K562 (cell line): Measurements from ENCODE around the gene HELT. TPM values are rescaled to one million over a fixed set of nuclear protein-coding genes. Genes with fewer than 3 reads are reported as not detected.

Experiments used
- ATAC-seq: fragments of 200-7000 bp; cut with Tn5 transposase; 3 replicates; pipeline ENCODE4 v1.9.1; 2020; ENCODE audit warnings: moderate library complexity
- BruUV-seq: library from RNA; stranded (reverse); fragments of 400-500 nt; replicated peaks from 2 replicates; lab custom pipeline; 2021; lab: Mats Ljungman, UMichigan
- CTCF ChIA-PET: fragments of 300-600 bp; formaldehyde crosslinking; extraction: SDS; loops from one replicate; lab custom pipeline; 2021; ENCODE audit warnings: low intra/inter-chr PET ratio; lab: Yijun Ruan, JAX
- POLR2A ChIA-PET: fragments of 300-600, 350-650 bp; sonication (Branson Sonifier 250); formaldehyde crosslinking; extraction: SDS; loops from one replicate; lab custom pipeline; 2021; ENCODE audit warnings: antibody characterized with exemption, inconsistent platforms; lab: Yijun Ruan, JAX
- DNase-seq, 4 experiments: peaks; one replicate each; pipeline versions ENCODE4 v3.0.0 to v3.0.0-alpha.2; 2011 to 2018; ENCODE audit warnings: low spot score in 3 of 4, mixed read lengths in 3 of 4; ENCODE audit errors: extremely low read depth in 1 of 4
- FAIRE-seq: peaks from 2 replicates; lab custom pipeline; 2011; peaks lifted over from hg19 to GRCh38; lab: Jason Lieb, UNC
- H2AFZ ChIP-seq: 2 replicates; pipeline ENCODE4 v1.6.0; 2011; ENCODE audit warnings: low read depth, low read length, control low read depth, inconsistent platforms
- H3K27ac ChIP-seq: fragments of 200-600 bp; 3 replicates; pipeline ENCODE4 v1.8.0; 2011; ENCODE audit warnings: low read depth, mild to moderate bottlenecking, control low read depth, inconsistent platforms, low read length, moderate library complexity, mixed read lengths; ENCODE audit errors: extremely low read depth
- H3K27me3 ChIP-seq, 2 experiments: fragments of 300-600 bp in 1 of 2; 2 replicates in 1 of 2; 3 replicates in 1 of 2; pipeline versions ENCODE4 v1.6.0 to v1.8.0; 2011; ENCODE audit warnings: inconsistent platforms in 2 of 2, low read length in 2 of 2, mild to moderate bottlenecking in 1 of 2, mixed read lengths in 1 of 2, moderate library complexity in 1 of 2; ENCODE audit not compliant: control insufficient read depth in 2 of 2, insufficient read depth in 2 of 2
- H3K36me3 ChIP-seq: fragments of 300-600 bp; 3 replicates; pipeline ENCODE4 v1.8.0; 2011; ENCODE audit warnings: mild to moderate bottlenecking, low read length, inconsistent platforms; ENCODE audit not compliant: control insufficient read depth, insufficient read depth
- H3K4me1 ChIP-seq, 2 experiments: fragments of 200-600 bp in 1 of 2; replicated peaks in 1 of 2; 2 replicates in 1 of 2; 3 replicates in 1 of 2; pipeline versions ENCODE4 v1.5.1 to v1.8.0; 2011; ENCODE audit warnings: inconsistent platforms in 2 of 2, low read length in 2 of 2, mild to moderate bottlenecking in 1 of 2, mixed read lengths in 1 of 2, moderate library complexity in 1 of 2; ENCODE audit not compliant: control insufficient read depth in 2 of 2, insufficient read depth in 2 of 2
- H3K4me2 ChIP-seq: 2 replicates; pipeline ENCODE4 v1.6.1; 2011; ENCODE audit warnings: low read length, control low read depth, inconsistent platforms, mixed read lengths; ENCODE audit not compliant: insufficient read depth
- H3K4me3 ChIP-seq: fragments of 200-600 bp; sonication (generic), shearing (Covaris generic); 2 replicates; pipeline ENCODE4 v1.5.1; 2016; ENCODE audit warnings: control low read depth, inconsistent platforms
- H3K79me2 ChIP-seq: fragments of 200-600 bp; 3 replicates; pipeline ENCODE4 v1.8.0; 2011; ENCODE audit warnings: low read length, inconsistent platforms; ENCODE audit not compliant: control insufficient read depth, insufficient read depth
- H3K9ac ChIP-seq, 2 experiments: 2 replicates each; pipeline versions ENCODE4 v1.6.0 to v1.6.1; 2011; ENCODE audit warnings: low read depth in 2 of 2, low read length in 2 of 2, control low read depth in 1 of 2, inconsistent platforms in 1 of 2, mild to moderate bottlenecking in 1 of 2, mixed read lengths in 1 of 2; ENCODE audit not compliant: insufficient read depth in 1 of 2
- H3K9me1 ChIP-seq: one replicate; pipeline ENCODE4 v1.6.0; 2011; ENCODE audit warnings: inconsistent platforms, mild to moderate bottlenecking, low read length, moderate library complexity; ENCODE audit not compliant: control insufficient read depth, insufficient read depth
- H3K9me3 ChIP-seq: replicated peaks from 2 replicates; pipeline ENCODE4 v1.5.1; 2011; ENCODE audit warnings: low read depth, low read length, inconsistent platforms; ENCODE audit not compliant: control insufficient read depth, insufficient read depth
- H4K20me1 ChIP-seq: replicated peaks from 2 replicates; pipeline ENCODE4 v1.6.1; 2011; ENCODE audit warnings: low read length, inconsistent platforms, mixed read lengths; ENCODE audit not compliant: control insufficient read depth, insufficient read depth
- ETV1 ChIP-seq: fragments of 450-650 bp; conservative IDR thresholded peaks from 2 replicates; pipeline ENCODE4 v1.6.1; 2016; ENCODE audit warnings: missing genetic modification characterization, control low read depth, low read depth, missing compliant biosample characterization
- FOXA3 ChIP-seq, 2 experiments: fragments of 450-650 bp in 1 of 2; sonication (generic) in 1 of 2; formaldehyde crosslinking; IDR thresholded peaks in 1 of 2; conservative IDR thresholded peaks in 1 of 2; 2 replicates each; pipeline versions ENCODE4 v1.4.0 to v1.8.0; 2020 to 2022; ENCODE audit warnings: mild to moderate bottlenecking in 2 of 2, missing genetic modification reagents in 1 of 2
- HMG20B ChIP-seq: fragments of 250-450 bp; sonication (Bioruptor Pico); IDR thresholded peaks from 2 replicates; pipeline ENCODE4 v1.5.0; 2021; ENCODE audit warnings: mild to moderate bottlenecking
- MCM3 ChIP-seq: fragments of 450-650 bp; IDR thresholded peaks from 2 replicates; pipeline ENCODE4 v1.6.1; 2016
- TEAD2 ChIP-seq: fragments of 450-650 bp; IDR thresholded peaks from 2 replicates; pipeline ENCODE4 v1.6.1; 2016; ENCODE audit warnings: missing genetic modification characterization, control low read depth, missing compliant biosample characterization
- ZBTB5 ChIP-seq: fragments of 450-650 bp; IDR thresholded peaks from 2 replicates; pipeline ENCODE4 v1.6.1; 2017; ENCODE audit warnings: antibody characterized with exemption
- ZNF133 ChIP-seq: fragments of 250-450 bp; sonication (Bioruptor Pico); IDR thresholded peaks from 2 replicates; pipeline ENCODE4 v1.4.0; 2020; ENCODE audit warnings: mild to moderate bottlenecking
- ZNF512 ChIP-seq: IDR thresholded peaks from 2 replicates; pipeline ENCODE4 v1.6.1; 2016; ENCODE audit warnings: missing genetic modification characterization, missing compliant biosample characterization
- WGBS: fragments of 100-300 bp; shearing (Covaris generic); methylation state at CpG from one replicate; pipeline ENCODE4 v1.1.6; 2016; ENCODE audit warnings: low coverage, mixed read lengths; ENCODE audit not compliant: insufficient coverage; ENCODE audit errors: missing lambda C conversion rate; 5-methylcytosine and 5-hydroxymethylcytosine counted together
- in situ Hi-C: fragments of 300-500 bp; cut with MboI; formaldehyde crosslinking; loops from 4 replicates; pipeline ENCODE4 v1.15.0; 2018; ENCODE audit warnings: inconsistent platforms, mixed read lengths
- intact Hi-C: fragments of 100-400 bp; cut with micrococcal nuclease; formaldehyde crosslinking; loops from 2 replicates; pipeline ENCODE4 v1.14.2; 2022
- polyA plus RNA-seq, 8 experiments: library from polyadenylated mRNA; depleted of rRNA in 4 of 8; stranded (reverse) in 5 of 8; unstranded in 3 of 8; fragments of >200 nt; fragmentation: Nextera tagmentation in 2 of 8; fragmentation: Illumina TruSeq in 1 of 8; extraction: Ambion mirVana in 2 of 8; extraction: Trizol in 1 of 8; gene quantifications; 2 replicates each; pipeline versions ENCODE4 v1.2.1 to v1.2.3, GENCODE V29; 2011 to 2014; ENCODE audit warnings: inconsistent platforms in 1 of 8, missing spikeins in 1 of 8
- total RNA-seq, 7 experiments: library from RNA; depleted of rRNA in 6 of 7; stranded (reverse); fragments of >200 nt in 6 of 7; fragmentation: Illumina TruSeq in 2 of 7; extraction: Trizol in 2 of 7; gene quantifications; 2 replicates each; pipeline versions ENCODE4 v1.2.1 to v1.2.3, GENCODE V29; 2011 to 2021; ENCODE audit warnings: low replicate concordance in 1 of 7

The HELT gene
- total and polyA plus RNA-seq, 9 of the 15 experiments (the other 6 are each of a cell fraction or from before 2014, with no cell fraction given), result not detected

- TF ChIP-seq ZBTB5, result no peak
- no peak for TF ChIP-seq ETV1 (tag)
- TF ChIP-seq ZNF133, result no peak
- TF ChIP-seq HMG20B, result no peak
Observed at GRCh38 chr4:184979461-184980124, 38.7 kb upstream of the HELT start (continued).

GRCh38 chr4:184980261-184980660 is 38.0 kb upstream of the HELT start:
- ATAC-seq (no peak), FAIRE-seq (no peak), DNase-seq (no peak)
- Histone ChIP-seq H3K27ac (no peak overlapping the region), H3K27me3 (peaks cover 16 to 35% of the 10 kb centered on the region in 2 experiments), H2AFZ (no peak overlapping the region), H3K9ac (no peak overlapping the region), H3K9me3 (no peaks in the 10 kb centered on the region), H3K4me2 (no peak overlapping the region; the same call in 1 of the 2 replicates), H3K4me3 (no peak overlapping the region), H3K79me2 (no peaks in the 10 kb centered on the region), H3K4me1 (peaks cover 0 to 8% of the 10 kb centered on the region in 2 experiments; a peak in 2 of 5 replicates), H3K36me3 (no peaks in the 10 kb centered on the region)
- in situ Hi-C loops (no loop called here), intact Hi-C loops (loop anchor here (5.0 kb wide), 1 partner anchor 233 kb away; no protein-coding TSS in a partner anchor)
- WGBS, result under 1% methylated on average over 6 of the region's 6 CpGs
- BruUV-seq, result no TSS peak
- POLR2A ChIA-PET, result no interaction called here
- TF ChIP-seq FOXA3 (CRISPR knock-in tag; conservative IDR thresholded peaks at IDR 0.05 in 1 of 2, IDR thresholded peaks at IDR 0.05 in 1 of 2), result 0 out of 4 replicates have a peak, but pooled peaks of 1 of the 2 experiments have one; percentile 21
- no peak for TF ChIP-seq TEAD2
- no peak for TF ChIP-seq MCM3
- no peak for TF ChIP-seq ZNF512 (tag)
- TF ChIP-seq, all 486 proteins: peak for 1
- CTCF ChIA-PET, result no interaction called here
- Histone ChIP-seq H4K20me1 (no peaks in the 10 kb centered on the region), H3K9me1 (no peaks in the 10 kb centered on the region)
